ENCODE data around the gene GRN.

- TF ChIP-seq ZBTB7A (IDR thresholded peaks at IDR 0.05; ENCODE audit: low read depth) (no peak), RAD21 (IDR thresholded peaks at IDR 0.05; ENCODE audit: low read depth) (no peak), YY1 (IDR thresholded peaks at IDR 0.05; ENCODE audit: low read depth) (no peak)
These were observed 9.8 kb downstream of the GRN start for GRCh38 chr17:44354582-44355561.
